ENCODE data around the gene MACF1. TPM values are rescaled to one million over a fixed set of nuclear protein-coding genes. Genes with fewer than 3 reads are reported as not detected.
A peak's percentile ranks its signal among the peaks of the same experiment; 100 is the strongest.

Gene MACF1
- total RNA-seq, 2 experiments from 2014 or later = 248 to 252 TPM

DNA sequence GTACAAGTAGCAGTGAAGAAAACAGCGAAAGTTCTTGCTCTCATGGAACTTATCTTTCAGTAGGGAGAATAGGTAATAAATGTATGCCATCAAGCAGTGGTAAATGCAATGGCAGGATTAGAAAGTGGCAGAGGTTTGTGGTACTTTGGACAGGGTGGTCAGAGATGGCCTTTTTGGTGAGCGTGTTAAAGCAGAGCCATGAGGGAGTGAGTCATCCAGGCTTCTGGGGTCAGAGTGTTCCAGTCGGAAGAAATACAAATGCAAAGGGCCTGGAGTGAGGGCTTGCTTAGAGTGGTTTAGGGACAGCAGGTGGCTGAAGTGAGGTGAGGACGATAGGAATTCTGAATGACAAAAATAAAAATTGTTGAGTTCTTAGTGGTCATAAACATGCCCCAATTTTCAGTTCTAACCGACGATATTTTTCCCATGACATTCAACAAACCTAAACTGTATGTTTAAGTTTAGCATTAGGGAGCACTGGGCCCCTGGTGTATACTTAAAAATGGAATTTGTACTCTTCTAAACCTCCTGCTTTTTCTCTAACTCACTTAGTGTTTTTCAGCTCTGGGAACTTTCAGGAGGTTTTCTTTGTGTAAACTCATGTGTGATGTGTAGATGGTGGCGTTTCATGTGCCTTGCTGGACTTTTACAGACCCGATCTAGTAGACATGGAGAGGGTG lies 78.2 kb downstream of the MACF1 start:
- H3K36me3 ChIP-seq (ENCODE audit: insufficient read depth, low read length) = peaks cover 59% of the 10 kb centered on the region
- POLR2A ChIA-PET = no interaction called here
- H3K4me1 ChIP-seq (ENCODE audit: insufficient read depth, low read length) = no peaks in the 10 kb centered on the region
- TF ChIP-seq, protein P1, sequence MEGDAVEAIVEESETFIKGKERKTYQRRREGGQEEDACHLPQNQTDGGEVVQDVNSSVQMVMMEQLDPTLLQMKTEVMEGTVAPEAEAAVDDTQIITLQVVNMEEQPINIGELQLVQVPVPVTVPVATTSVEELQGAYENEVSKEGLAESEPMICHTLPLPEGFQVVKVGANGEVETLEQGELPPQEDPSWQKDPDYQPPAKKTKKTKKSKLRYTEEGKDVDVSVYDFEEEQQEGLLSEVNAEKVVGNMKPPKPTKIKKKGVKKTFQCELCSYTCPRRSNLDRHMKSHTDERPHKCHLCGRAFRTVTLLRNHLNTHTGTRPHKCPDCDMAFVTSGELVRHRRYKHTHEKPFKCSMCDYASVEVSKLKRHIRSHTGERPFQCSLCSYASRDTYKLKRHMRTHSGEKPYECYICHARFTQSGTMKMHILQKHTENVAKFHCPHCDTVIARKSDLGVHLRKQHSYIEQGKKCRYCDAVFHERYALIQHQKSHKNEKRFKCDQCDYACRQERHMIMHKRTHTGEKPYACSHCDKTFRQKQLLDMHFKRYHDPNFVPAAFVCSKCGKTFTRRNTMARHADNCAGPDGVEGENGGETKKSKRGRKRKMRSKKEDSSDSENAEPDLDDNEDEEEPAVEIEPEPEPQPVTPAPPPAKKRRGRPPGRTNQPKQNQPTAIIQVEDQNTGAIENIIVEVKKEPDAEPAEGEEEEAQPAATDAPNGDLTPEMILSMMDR (IDR thresholded peaks at IDR 0.05) = no peak
- no peaks in the 10 kb centered on the region for H3K27me3 ChIP-seq (ENCODE audit: control insufficient read depth in 1 of 2, insufficient read depth in 2 of 2, low read length in 2 of 2)
- no peaks in the 10 kb centered on the region for H3K9me3 ChIP-seq (ENCODE audit: control insufficient read depth in 1 of 2, insufficient read depth in 1 of 2, low read length in 2 of 2)
- H3K4me3 ChIP-seq (ENCODE audit: low read length) = no peak overlapping the region
- Mint-ChIP-seq H3K27ac (peak overlapping the region; percentile 76), H3K27me3 (no peaks in the 10 kb centered on the region), H3K4me3 (no peak overlapping the region), H3K36me3 (ENCODE audit: low read depth) (peaks cover 62% of the 10 kb centered on the region), H3K9me3 (no peaks in the 10 kb centered on the region), H3K4me1 (ENCODE audit: low read depth) (peaks cover 19% of the 10 kb centered on the region)
- intact Hi-C loops (cut with DNase I, micrococcal nuclease) = loop anchor here in 1 of 2 experiments (10.0 kb wide), 1 partner anchor 262 kb away; no protein-coding TSS in a partner anchor
- ATAC-seq (ENCODE audit: poor library complexity) = no peak
- DNase-seq = no peak
- CTCF ChIA-PET = interaction anchor here (1.5 to 1.7 kb wide), 3 partner anchors 78 to 99 kb away, joined by 4 to 8 read pairs (median 5); partner anchors contain the start of gene MACF1
- no peak overlapping the region for H3K27ac ChIP-seq (ENCODE audit: low read depth in 1 of 2, low read length in 2 of 2)

GRCh38 chr1:39283858-39284257 lies 79.4 kb downstream of the MACF1 start:
- Histone ChIP-seq H3K4me1 (ENCODE audit: insufficient read depth, low read length) (no peaks in the 10 kb centered on the region), H3K9me3 (ENCODE audit: control insufficient read depth in 1 of 2, insufficient read depth in 1 of 2, low read length in 2 of 2) (no peaks in the 10 kb centered on the region), H3K27me3 (ENCODE audit: control insufficient read depth in 1 of 2, insufficient read depth in 2 of 2, low read length in 2 of 2) (no peaks in the 10 kb centered on the region), H3K36me3 (ENCODE audit: insufficient read depth, low read length) (peaks cover 69% of the 10 kb centered on the region), H3K27ac (ENCODE audit: low read depth in 1 of 2, low read length in 2 of 2) (no peak overlapping the region), H3K4me3 (ENCODE audit: low read length) (no peak overlapping the region)
- no peaks in the 10 kb centered on the region for H3K27me3 Mint-ChIP-seq
- H3K9me3 Mint-ChIP-seq = no peaks in the 10 kb centered on the region
- DNase-seq (no peak), ATAC-seq (ENCODE audit: poor library complexity) (no peak)
- POLR2A ChIA-PET = no interaction called here
- intact Hi-C loops (cut with DNase I, micrococcal nuclease) = loop anchor here in 1 of 2 experiments (10.0 kb wide), 1 partner anchor 261 kb away; no protein-coding TSS in a partner anchor
- peaks cover 73% of the 10 kb centered on the region for H3K36me3 Mint-ChIP-seq (ENCODE audit: low read depth)
- H3K4me3 Mint-ChIP-seq = no peak overlapping the region
- peaks cover 7% of the 10 kb centered on the region for H3K4me1 Mint-ChIP-seq (ENCODE audit: low read depth)
- peak overlapping the region; percentile 24 for H3K27ac Mint-ChIP-seq
- CTCF ChIA-PET = interaction anchor here (1.5 to 1.7 kb wide), 2 partner anchors 92 to 100 kb away, joined by 5 to 8 read pairs; no protein-coding TSS in a partner anchor
- TF ChIP-seq, protein P1 (IDR thresholded peaks at IDR 0.05) = no peak

GRCh38 chr1:39287541-39287940 lies 83.0 kb downstream of the MACF1 start:
- Mint-ChIP-seq H3K36me3 (ENCODE audit: low read depth) (peaks cover 93% of the 10 kb centered on the region), H3K27me3 (no peaks in the 10 kb centered on the region), H3K27ac (no peak overlapping the region), H3K4me3 (no peak overlapping the region), H3K4me1 (ENCODE audit: low read depth) (no peaks in the 10 kb centered on the region), H3K9me3 (no peaks in the 10 kb centered on the region)
- H3K27me3 ChIP-seq (ENCODE audit: control insufficient read depth in 1 of 2, insufficient read depth in 2 of 2, low read length in 2 of 2) = no peaks in the 10 kb centered on the region
- intact Hi-C loops (cut with DNase I, micrococcal nuclease) = loop anchor here in 1 of 2 experiments (10.0 kb wide), 1 partner anchor 257 kb away; no protein-coding TSS in a partner anchor
- CTCF ChIA-PET = interaction anchor here (0.8 to 1.2 kb wide), 2 partner anchors 8 to 10 kb away, joined by 3 read pairs; no protein-coding TSS in a partner anchor
- POLR2A ChIA-PET = no interaction called here
- H3K27ac ChIP-seq (ENCODE audit: low read depth in 1 of 2, low read length in 2 of 2) = no peak overlapping the region
- H3K4me3 ChIP-seq (ENCODE audit: low read length) = no peak overlapping the region
- no peaks in the 10 kb centered on the region for H3K4me1 ChIP-seq (ENCODE audit: insufficient read depth, low read length)
- H3K9me3 ChIP-seq (ENCODE audit: control insufficient read depth in 1 of 2, insufficient read depth in 1 of 2, low read length in 2 of 2) = no peaks in the 10 kb centered on the region
- TF ChIP-seq, protein P1 (IDR thresholded peaks at IDR 0.05) = no peak
- ATAC-seq (ENCODE audit: poor library complexity) (no peak), DNase-seq (no peak)
- peaks cover 81% of the 10 kb centered on the region for H3K36me3 ChIP-seq (ENCODE audit: insufficient read depth, low read length)
